OCI-LY1 (cell line): ENCODE measurements around the gene COL18A1.

Experiments used
- CTCF ChIP-seq: fragments of 200-600 bp; sonication (generic), shearing (Covaris generic); IDR thresholded peaks from 2 replicates; pipeline ENCODE4 v1.5.1; 2017; ENCODE audit warnings: mild to moderate bottlenecking, antibody characterized with exemption, low read length, moderate library complexity, mixed read lengths
- EZH2 ChIP-seq: fragments of 200-600 bp; sonication (generic), shearing (Covaris generic); IDR thresholded peaks from 2 replicates; pipeline ENCODE4 v1.8.0; 2017; ENCODE audit warnings: borderline replicate concordance, mixed run types, mild to moderate bottlenecking, antibody characterized with exemption, low read length, moderate library complexity, mixed read lengths

DNA sequence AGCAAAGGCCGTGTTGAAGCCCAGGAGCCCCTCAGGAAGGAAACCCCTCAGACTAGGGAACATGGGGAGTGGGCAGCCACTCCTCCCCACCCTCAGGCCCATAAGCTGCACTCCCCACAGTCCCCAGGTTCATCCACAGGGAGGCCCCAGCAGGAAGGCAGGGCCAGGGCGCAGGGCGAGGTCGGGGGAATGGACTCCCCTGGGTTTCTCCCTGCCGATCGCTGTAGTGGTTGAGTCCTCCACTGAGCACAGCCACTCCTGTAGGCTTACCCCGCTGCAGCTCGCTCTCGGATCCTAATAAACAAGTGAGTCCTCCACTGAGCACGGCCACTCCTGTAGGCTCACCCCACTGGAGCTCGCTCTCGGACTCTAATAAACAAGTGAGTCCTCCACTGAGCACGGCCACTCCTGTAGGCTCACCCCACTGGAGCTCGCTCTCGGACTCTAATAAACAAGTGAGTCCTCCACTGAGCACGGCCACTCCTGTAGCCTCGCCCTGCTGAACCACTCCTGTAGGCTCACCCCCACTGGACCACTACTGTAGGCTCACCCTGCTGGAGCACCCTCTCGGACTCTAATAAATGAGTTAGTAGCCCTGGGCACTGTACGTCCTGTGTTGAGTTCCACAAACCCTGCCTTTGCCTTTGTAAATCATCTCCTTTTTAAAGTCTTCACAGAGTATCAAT is 16.2 kb upstream of the COL18A1 start:
- TF ChIP-seq CTCF = no peak
- TF ChIP-seq EZH2 = no peak
